GM18507 (cell line): Measurements from ENCODE around the gene OR2K2.
A peak's percentile ranks its signal among the peaks of the same experiment; 100 is the strongest.
"Not testable (repeated sequence)": the region's sequence is repeated elsewhere in the genome, so short reads cannot be mapped to it uniquely, and the experiment has no call there.

Experiments
- DNase-seq: peaks from one replicate; pipeline ENCODE4 v3.0.0; 2011; ENCODE audit warnings: low read depth; ENCODE audit not compliant: insufficient read length; ENCODE audit errors: extremely low spot score
- FAIRE-seq: peaks from 2 replicates; lab custom pipeline; 2011; peaks lifted over from hg19 to GRCh38; lab: Jason Lieb, UNC

OR2K2 gene

GRCh38 chr9:111330124-111330523, at the start of gene OR2K2:
Gene OR2K2, minus strand, starts transcription at chr9:111330224. Its CDS starts 1,791 bp downstream, at chr9:111328433.
- DNase-seq = no peak
- FAIRE-seq = no peak

- DNase-seq (no peak), FAIRE-seq (no peak)
These were observed 46.0 kb upstream of the OR2K2 start for GRCh38 chr9:111375817-111376564.

GRCh38 chr9:111375062-111375461, 45.0 kb upstream of the OR2K2 start:
- no peak for FAIRE-seq
- DNase-seq = no peak

GRCh38 chr9:111372297-111372696, 42.3 kb upstream of the OR2K2 start:
- FAIRE-seq (no peak), DNase-seq (no peak)

- FAIRE-seq = no peak
- no peak for DNase-seq
These were observed 37.0 kb upstream of the OR2K2 start for GRCh38 chr9:111366978-111367377.

GRCh38 chr9:111362526-111362925, 32.5 kb upstream of the OR2K2 start:
- DNase-seq (no peak), FAIRE-seq (no peak)

- DNase-seq (no peak), FAIRE-seq (peak; percentile 35)
These were observed 30.9 kb upstream of the OR2K2 start for GRCh38 chr9:111360881-111361280.

- no peak for DNase-seq
- no peak for FAIRE-seq
These were observed 26.6 kb upstream of the OR2K2 start for GRCh38 chr9:111356481-111357244.

- FAIRE-seq (no peak), DNase-seq (no peak)
These were observed 22.5 kb upstream of the OR2K2 start for GRCh38 chr9:111352545-111352944.

GRCh38 chr9:111350556-111350955, 20.5 kb upstream of the OR2K2 start:
- FAIRE-seq = no peak

GRCh38 chr9:111349766-111350165, 19.7 kb upstream of the OR2K2 start:
- DNase-seq = no peak
- FAIRE-seq = no peak

More at GRCh38 chr9:111350556-111350955, 20.5 kb upstream of the OR2K2 start:
- DNase-seq = no peak

- FAIRE-seq (no peak), DNase-seq (no peak)
These were observed 18.8 kb upstream of the OR2K2 start for GRCh38 chr9:111348821-111349271.

- not testable (repeated sequence) for DNase-seq, FAIRE-seq
These were observed 4.4 kb upstream of the OR2K2 start for GRCh38 chr9:111334318-111334863.

GRCh38 chr9:111320631-111321030, 9.4 kb downstream of the OR2K2 start:
- DNase-seq (no peak), FAIRE-seq (no peak)

- FAIRE-seq (no peak), DNase-seq (no peak)
These were observed 13.2 kb downstream of the OR2K2 start for GRCh38 chr9:111316796-111317195.

GRCh38 chr9:111305914-111306313, 24.1 kb downstream of the OR2K2 start:
- FAIRE-seq = no peak
- DNase-seq = no peak

GRCh38 chr9:111304000-111304399, 26.0 kb downstream of the OR2K2 start:
- DNase-seq, FAIRE-seq: not testable (repeated sequence)

GRCh38 chr9:111301195-111301594, 28.8 kb downstream of the OR2K2 start:
- FAIRE-seq (no peak), DNase-seq (no peak)

GRCh38 chr9:111300140-111300735, 29.8 kb downstream of the OR2K2 start:
- FAIRE-seq (no peak), DNase-seq (no peak)

- not testable (repeated sequence) for FAIRE-seq, DNase-seq
These were observed 30.4 kb downstream of the OR2K2 start for GRCh38 chr9:111299599-111299966.
